ENCODE data around the gene PDCD1.
"Not testable (repeated sequence)": the region's sequence is repeated elsewhere in the genome, so short reads cannot be mapped to it uniquely, and the experiment has no call there.

Gene PDCD1

DNA sequence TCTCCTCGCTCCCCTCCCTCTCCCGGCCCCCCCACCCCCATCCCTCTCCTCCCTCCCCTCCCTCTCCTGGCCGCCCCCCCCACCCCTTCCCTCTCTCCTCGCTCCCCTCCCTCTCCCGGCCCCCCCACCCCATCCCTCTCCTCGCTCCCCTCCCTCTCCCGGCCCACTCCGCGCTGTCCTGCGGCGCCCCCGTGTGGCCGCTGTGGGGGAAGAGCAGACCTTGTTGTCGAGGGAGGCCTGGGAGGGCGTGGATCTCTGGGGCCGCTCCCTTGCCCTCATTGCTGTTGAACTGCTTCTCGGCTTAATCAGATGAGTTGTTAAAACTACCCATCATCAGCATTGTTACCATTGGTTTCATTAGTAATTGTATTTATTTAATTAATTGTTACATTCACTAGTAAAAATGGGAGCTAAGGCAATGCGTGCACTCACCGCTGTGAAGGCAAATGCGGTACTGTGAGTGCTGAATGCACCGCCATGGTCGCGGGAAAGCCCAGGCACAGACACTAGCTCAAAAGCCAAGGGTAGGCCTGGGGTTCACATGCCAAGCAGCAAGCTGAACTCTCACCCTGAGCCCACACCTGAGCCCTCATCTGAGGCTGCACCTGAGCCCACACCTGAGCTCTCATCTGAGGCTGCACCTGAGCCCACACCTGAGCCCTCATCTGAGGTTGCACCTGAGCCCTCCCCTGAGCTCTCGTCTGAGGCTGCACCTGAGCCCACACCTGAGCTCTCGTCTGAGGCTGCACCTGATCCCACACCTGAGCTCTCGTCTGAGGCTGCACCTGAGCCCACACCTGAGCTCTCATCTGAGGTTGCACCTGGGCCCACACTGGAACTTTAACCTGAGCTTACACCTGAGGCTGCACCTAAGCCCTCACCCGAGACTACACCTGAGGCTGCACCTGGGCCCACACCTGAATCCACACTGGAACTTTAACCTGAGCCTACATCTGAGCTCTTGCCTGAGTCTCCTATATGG, 19.6 kb upstream of the PDCD1 start:
- DNase-seq (ENCODE audit: low spot score), result peak; percentile 80

DNA sequence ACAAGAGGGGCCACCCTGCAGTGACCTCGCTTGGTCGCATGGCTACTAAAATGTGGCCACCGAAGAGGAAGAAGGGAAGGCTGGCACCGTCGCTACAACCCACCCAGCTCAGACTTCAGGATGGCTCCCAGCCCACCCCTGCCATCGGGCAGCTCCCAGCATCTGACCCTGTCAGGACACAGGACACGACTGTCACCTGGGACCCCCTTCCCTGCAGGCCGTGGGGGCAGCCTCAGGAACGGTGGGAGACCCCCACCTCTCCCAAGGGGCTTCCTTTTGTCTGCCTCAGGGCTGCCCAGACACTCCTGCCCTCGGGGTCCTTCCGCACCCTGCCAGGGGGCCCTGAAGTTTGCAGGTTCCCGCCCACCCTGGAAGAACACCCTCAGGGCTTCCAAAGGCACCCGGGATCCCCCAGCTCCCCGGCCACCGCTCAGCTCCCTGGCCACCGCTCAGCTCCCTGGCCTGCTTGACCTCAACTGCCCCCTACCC, 18.5 kb upstream of the PDCD1 start:
- DNase-seq (ENCODE audit: low spot score), result no peak

DNA sequence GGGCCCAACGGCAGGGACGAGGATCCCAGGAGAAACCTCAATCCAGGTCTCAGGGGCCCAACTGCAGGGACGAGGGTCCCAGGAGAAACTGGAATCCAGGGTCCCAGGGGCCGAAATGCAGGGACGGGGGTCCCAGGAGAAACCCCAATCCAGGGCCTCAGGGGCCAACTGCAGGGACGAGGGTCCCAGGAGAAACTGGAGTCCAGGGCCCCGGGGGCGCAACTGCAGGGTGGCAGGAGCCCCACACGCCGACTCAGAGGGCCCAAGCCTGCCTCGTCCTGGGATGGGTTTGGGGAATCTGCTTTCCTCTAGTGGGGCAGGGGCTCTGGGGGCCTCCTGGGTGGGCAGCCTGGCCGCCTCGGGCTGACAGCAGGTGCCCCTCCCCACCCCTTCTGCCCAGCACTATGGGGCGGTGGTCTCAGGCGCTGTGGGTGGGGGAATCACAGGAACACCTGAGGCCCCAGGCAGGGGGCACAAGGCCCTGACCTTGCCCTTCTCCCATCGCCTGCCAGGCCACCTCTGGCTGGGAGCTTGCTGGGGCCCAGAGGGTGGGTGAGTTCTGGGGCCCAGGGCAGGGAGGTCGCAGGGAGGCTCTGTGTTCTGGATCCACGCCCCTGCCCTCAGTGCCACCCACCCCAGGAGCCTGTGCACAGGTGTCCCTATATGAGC, 18.0 kb upstream of the PDCD1 start:
- no peak for DNase-seq (ENCODE audit: low spot score)

DNA sequence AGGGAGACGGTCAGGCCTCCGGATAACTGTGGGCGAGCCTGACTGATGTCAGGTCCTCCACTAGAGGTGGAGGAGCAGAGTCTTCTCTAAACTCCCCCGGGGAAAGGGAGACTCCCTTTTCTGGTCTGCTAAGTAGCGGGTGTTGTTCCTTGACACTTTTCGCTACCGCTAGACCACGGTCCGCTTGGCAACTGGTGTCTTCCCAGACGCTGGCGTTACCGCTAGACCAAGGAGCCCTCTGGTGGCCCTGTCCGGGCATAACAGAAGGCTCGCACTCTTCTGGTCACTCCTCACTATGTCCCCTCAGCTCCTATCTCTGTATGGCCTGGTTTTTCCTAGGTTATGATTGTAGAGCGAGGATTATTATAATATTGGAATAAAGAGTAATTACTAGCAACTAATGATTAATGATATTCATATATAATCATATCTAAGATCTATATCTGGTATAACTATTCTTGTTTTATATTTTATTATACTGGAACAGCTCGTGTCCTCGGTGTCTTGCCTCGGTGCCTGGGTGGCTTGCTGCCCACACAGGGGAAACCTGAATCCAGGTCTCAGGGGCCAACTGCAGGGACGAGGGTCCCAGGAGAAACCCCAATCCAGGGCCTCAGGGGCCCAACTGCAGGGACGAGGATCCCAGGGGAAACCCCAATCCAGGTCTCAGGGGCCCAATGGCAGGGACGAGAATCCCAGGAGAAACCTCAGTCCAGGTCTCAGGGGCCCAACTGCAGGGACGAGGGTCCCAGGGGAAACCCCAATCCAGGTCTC, 17.2 kb upstream of the PDCD1 start:
- not testable (repeated sequence) for DNase-seq (ENCODE audit: low spot score)

DNA sequence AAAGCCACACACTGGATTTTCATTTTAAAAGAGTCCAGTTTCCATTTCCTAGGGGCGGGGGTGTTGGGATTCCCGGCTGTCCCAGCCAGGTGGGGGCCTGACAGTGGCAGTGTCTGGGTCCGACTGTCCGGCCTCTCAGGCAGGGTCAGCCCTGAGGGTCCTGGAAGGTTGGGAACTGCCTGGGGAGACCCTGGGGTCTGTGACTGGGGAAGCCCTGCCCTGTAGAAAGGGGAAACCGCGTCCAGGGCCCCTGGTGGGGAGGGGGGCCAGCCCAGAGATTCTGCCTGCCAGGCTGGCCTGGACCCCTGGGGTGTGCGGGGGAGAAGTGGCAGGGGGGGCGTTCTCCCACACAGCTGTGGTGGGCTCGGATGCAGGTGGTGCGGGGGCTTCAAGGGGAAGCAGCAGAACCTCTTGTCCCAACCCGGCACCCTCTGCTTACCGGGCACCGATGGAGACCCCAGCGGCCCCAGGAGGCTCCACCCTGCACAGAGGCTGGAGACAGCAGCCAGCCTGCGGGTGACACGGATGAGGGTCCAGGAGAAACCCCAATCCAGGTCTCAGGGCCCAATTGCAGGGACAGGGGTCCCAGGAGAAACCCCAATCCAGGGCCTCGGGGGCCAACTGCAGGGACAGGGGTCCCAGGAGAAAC, 15.7 kb upstream of the PDCD1 start:
- no peak for DNase-seq (ENCODE audit: low spot score)

DNA sequence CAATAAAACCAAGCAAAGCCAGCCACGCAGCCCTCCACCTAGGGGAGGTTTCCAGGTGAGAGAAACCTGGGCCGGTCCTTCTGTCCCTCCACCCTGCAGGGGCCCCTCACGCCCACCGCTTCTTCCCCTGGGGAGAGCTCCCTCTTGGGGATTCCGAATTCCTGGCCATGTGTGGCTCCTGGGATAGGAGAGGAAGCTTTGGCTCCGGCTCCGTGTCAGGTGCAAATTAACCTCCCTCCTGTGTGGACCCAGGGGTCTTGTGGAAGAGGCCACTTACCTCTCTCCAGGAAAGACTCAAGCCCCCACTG, 15.1 kb upstream of the PDCD1 start:
- DNase-seq (ENCODE audit: low spot score), result no peak

DNA sequence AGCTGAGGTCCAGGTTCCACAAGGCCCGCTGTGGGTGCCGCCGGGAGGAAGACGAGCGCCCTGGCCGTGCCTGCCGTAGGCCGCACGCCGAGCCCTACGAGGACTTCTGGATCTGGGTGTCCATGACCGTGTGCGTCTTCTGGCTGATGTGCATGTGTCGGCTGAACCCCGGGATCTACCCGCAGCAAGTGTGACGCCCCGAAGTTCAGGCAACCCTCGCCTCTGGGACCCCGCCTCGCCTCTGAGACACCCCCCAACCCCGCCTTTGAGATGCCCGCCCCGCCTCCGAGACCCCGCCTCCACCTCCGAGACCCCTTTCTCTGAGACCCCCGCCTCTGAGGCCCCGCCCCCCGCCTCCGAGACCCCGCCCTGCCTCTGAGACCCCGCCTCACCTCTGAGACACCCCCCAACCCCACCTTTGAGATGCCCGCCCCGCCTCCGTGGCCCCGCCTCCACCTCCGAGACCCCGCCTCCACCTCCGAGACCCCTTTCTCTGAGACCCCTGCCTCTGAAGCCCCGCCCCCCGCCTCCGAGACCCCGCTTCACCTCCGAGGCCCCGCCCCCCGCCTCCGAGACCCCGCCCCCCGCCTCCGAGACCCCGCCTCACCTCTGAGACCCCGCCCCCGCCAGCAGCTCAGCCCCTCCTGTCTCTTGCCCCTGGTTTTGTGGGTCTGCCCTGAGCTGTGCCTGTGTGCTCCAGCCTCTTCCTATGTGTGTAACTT, 14.5 kb upstream of the PDCD1 start:
- no peak for DNase-seq (ENCODE audit: low spot score)

DNA sequence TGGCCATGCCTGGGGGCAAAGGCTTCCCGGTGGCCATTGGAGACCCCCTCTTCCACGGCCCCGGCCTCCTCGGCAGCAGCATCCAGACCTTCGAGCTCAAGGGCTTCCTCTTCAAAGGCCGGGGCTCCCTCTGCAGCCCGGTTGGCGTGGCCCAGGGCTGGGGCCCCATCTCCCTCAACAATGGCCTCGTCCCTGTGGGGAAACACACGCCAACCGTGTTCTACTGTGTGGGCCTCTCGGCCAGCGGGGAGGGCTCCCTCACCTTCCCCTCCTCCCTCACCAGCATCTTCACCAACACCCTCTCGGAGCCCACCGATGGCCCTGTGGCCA, 13.6 kb upstream of the PDCD1 start:
- DNase-seq (ENCODE audit: low spot score), result no peak

DNA sequence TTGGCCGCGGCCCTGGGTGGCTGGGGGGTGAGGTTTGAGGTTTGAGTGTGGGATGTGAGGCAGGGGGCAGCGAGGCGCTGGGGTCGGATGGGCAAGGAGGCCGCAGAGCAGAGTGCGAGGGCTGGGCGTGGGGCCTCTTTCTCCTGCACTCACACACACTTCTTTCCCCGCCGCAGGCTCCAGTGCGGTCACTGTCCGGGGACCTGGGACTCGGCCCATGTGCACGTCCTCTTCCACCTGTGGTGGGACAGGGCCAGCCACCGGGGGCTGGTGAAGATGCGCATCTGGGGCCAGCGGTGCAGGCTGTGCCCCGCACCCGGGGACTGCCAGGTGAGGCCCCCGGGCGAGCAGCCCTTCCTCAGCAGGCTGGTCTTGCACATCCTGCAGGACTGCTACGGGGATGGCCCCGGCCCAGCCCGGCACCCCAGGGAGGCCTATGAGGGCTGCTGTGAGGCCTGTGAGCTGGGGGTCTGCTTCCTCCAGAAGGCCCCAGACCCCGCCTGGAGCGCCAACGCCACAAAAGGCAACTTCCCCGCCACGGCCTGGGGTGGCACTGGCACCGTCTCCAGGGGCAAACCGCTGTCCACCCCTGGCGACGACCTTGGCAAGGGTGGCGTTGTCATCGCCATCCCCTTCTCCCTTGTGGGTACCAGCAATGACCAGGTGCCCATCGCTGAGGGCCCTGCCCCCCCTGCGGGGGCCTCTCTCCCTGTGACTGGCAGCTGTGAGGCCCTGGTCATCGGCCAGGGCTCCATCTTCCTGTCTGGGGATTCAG, 13.0 kb upstream of the PDCD1 start:
- no peak for DNase-seq (ENCODE audit: low spot score)

DNA sequence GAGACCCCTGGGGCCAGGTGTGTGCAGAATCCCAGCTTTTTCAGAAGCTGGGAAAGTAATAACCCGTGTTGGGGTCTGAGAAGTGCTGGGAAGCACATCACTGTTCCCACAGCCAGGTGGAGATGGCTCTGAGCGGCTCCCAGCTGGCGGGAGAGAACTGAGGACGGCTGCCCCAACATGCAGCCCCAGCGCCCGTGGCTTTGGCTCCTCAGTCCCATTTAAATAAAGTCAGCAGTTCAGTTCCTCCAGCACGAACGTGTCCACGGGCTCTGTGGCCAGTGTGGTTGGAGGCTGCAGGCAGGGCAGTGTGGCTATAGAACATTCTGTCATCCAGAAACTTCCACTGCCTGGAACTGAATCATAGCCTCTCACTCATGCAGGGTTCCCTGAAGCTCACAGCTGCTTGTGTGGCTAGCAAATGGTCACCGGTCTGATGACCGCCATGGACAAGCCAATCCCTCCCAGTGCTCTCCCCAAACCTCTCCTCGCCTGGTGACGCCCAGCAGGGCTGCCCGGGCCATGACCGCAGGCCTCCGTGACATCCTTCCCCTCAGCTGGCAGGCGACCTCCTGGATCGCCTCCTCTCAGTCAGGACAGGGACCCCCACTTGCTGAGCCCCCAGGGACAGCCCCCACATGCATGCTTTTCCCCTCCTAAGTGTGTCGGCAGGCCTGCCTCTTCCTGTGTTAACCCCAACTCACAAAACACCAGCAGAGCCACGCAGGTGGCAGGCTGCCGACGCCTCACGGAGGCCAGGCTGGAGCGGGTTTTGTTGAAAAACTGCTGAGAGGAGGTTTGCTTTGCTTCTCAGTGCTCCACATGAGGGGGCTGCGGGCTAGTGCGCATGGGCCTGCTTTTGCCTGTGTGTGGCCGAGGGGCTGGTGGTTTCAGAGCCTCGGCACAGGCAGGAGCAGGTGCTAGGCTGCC, 12.2 kb upstream of the PDCD1 start:
- no peak for DNase-seq (ENCODE audit: low spot score)

DNA sequence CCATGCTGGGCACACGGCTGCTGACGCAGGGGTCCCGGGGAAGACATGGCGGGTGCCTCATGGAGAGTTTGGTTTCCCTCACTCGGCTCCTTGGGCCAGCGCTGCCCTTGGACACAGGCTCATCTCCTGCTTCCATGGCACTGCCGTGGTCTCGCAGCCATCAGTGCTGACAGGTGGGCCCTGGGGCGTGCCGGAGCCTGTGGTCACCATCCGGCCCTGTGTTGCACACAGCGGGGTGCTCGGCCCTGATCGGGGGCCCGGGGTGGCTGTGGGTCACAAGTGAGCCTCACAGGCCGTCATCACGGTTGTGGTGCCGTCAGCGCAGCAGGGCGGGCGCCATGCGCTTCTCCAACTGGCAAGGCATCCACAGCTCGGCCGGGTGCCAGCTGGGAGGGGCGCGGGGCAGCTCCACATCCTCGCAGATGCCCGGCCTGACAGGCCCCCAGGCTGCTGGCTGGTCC, 11.4 kb upstream of the PDCD1 start:
- no peak for DNase-seq (ENCODE audit: low spot score)

DNA sequence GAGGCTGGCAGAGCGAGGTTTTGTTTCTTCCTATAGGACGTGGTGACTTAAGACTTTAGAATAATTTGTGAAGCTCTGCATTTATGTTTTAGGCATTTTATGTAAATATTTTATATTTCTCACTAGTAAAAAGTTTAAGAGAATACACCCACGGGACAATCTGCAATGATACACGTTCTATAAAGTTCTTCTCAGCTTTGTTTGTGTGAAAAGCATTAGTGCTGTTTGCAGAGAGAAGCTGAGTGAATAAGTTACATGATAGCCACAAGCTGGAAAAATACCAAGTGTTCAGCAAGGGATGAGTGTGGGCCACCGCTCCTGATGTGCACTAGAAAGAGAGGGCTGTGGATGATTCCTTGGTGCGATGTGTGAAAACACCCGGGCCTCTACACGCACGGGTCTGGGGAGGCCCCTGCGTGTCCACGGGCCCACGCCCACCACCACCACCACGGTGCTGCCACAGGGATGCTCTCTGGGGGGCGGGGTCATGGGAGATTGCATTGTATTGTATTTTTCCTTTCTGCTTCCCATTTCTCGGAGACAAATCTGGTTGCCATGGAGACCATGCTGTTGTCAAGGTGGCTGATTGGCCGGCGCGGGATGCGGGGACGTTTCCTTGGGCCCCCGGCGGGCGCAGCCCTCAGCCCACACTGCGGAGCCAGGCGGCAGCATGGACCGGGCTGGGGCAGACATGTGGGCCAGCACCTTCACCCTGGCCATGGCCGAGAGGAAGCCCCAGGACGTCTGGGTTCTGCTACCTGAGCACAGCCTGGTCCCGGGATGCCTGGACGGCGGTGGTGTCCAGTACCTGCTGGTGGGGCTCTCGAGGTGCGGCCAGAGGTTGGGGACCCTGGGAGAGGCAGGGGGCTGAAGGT, 10.6 kb upstream of the PDCD1 start, which contains the start of gene RTP5:
Gene RTP5, plus strand, starts transcription at position 643 of the 875 bp plus-strand sequence. Its CDS starts 28 bp downstream, at position 671.
- no peak for DNase-seq (ENCODE audit: low spot score)

DNA sequence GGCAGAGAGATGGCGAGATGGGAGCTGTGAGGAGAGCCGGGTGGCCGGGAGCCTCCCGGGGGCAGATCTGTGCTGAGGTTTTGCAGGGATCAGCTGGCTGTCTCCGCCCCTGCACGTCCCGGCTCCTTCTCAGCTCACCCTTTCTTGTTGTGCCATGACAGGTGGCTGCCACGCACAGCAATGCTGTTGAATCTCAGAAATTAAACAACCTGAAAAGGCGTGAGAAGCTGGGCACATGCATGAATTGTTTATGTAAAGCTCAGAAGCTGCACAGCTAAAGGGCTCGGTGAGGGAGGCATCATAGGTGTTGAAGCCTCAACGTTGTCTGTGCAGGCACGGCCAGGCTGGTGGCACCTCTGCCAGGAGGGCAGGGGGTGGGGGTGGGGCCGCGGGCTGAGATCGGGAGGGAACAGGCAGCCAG, 10.0 kb upstream of the PDCD1 start:
- no peak for DNase-seq (ENCODE audit: low spot score)

DNA sequence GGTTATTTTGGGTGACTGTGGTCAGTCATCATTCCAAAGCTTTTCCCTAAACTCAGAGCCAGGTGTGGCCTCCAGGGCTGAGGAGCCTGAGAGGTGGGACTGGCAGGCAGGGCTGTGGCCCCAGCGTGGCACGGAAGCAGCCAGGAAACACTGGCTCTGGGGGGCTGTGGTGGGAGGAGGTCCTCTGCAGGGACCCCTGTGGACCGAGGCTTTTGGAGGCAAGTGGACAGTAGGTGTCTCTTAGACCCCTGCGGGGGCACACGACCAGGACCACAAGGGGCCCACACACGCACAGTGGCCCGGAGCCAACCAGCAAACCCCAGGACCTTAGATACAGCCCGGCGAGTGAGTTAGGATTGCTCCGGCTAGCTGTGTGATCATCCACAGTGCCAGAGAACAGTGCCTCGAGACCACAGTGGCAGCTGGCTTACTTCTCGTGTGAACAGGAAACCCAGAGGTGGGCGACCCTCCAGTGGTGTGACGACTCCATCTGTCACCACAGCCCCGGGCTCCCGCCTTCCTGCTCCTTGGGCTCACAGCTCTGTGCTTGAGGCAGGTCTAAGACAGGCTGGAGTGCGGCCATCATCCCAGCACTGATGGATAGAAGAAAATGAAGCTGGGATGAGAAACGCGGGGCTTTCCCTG, 9.2 kb upstream of the PDCD1 start:
- DNase-seq (ENCODE audit: low spot score), result no peak

DNA sequence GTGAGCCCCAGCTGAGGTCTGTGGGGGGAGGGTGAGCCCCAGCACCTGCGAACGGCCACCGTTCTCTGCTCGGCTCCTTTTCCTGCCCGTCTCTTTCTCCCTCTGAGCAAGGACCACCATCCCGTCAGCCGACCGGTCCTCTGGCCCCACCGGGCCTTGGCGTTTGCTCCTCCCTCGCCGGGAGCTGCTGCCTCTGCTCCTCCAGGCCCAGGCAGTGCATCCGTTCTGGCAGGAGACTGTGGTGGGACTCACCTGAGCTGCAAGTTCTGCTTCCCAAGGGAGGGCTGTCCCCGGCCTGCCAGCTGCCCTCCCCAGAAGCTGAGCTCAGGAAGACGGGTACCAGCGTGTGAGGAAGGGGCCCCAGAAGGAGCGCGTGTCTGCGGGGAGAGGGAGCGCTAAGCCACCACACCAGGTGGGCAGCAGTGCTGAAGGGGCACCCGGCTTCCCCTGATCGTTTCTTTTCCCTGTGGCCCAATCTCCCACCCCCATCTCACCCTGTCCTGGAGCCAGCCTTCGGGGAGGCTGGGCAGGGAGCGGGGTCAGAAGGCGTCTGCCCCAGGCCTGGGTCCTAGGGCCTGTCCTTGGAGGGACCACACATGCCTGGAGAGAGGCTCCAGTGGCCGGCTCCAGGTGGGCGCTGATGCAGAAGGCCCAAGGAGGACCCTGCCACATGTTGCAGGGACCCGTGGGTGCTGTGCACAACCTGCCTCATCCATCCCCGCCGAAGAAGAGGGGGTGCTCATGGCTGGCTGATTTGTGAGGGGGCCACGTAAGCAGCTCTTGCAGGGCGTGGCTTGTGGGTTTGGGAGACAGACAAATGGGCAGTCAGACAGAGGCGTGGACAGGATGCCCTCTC, 8.3 kb upstream of the PDCD1 start:
- DNase-seq (ENCODE audit: low spot score), result no peak

DNA sequence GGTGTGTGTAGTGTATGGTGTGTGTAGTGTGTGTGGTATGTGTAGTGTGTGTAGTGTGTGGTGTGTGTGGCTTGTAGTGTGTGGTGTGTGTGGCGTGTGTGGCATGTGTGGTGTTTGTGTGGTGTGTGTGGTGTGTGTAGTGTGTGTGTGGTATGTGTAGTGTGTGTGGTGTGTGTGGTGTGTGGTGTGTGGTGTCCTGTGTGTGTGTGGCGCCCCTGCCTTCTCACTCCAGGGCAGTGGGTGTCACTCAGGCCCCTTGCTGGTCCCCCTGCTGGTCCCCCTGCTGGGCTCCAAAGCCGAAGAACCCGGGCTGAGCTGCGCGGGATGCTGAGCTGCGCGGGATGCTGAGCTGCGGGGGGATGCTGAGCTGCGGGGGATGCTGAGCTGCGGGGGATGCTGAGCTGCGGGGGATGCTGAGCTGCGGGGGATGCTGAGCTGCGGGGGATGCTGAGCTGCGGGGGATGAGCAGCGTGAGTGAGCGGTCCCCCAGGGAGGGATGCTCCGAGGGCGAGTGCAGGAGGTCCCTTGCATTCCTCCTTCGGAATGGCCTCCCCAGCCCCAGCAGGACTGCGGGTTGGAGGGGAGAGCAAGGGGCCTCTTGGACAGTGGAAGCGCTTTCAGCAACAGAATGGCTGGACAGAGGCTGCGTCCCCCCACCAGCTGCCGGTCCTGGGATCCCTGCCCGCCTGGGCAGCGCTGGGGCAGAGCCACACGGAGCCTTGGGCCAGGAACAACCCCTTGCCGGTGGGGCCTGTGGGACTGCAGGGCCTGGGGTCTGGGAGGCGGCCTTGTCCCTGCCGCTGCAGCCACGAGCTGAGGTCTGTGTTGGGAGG, 7.5 kb upstream of the PDCD1 start:
- no peak for DNase-seq (ENCODE audit: low spot score)

Measured in ecto neural progenitor cell (in vitro differentiated cells).